WTC11 (cell line): Measurements from ENCODE around the gene CCDC17. TPM values are rescaled to one million over a fixed set of nuclear protein-coding genes. Genes with fewer than 3 reads are reported as not detected.
"Not testable (repeated sequence)": the region's sequence is repeated elsewhere in the genome, so short reads cannot be mapped to it uniquely, and the experiment has no call there.

ENCODE experiments used
- ATAC-seq: fragments of 200-7000 bp; cut with Tn5 transposase; 2 replicates; pipeline ENCODE4 v1.10.0; 2021; ENCODE audit warnings: mild to moderate bottlenecking, moderate library complexity
- CTCF ChIA-PET: fragments of 300-600 bp; sonication (Branson Sonifier 250); formaldehyde crosslinking; loops from one replicate; lab custom pipeline; 2021; ENCODE audit warnings: antibody characterized with exemption; lab: Charles Lee
- POLR2A ChIA-PET: fragments of 350-600 bp; sonication (Branson Sonifier 250); formaldehyde crosslinking; loops from one replicate; lab custom pipeline; 2021; ENCODE audit warnings: antibody characterized with exemption; lab: Charles Lee
- DNase-seq: peaks from one replicate; pipeline ENCODE4 v3.0.0; 2021; ENCODE audit warnings: low spot score
- H3K27ac Mint-ChIP-seq: 2 replicates; pipeline ENCODE4 v1.8.0; 2021; ENCODE audit warnings: mixed read lengths
- H3K27me3 Mint-ChIP-seq: 2 replicates; pipeline ENCODE4 v1.8.0; 2021; ENCODE audit warnings: low read depth, mild to moderate bottlenecking, moderate library complexity, mixed read lengths
- H3K36me3 Mint-ChIP-seq: 2 replicates; pipeline ENCODE4 v1.8.0; 2021; ENCODE audit warnings: mixed read lengths
- H3K4me1 Mint-ChIP-seq: 2 replicates; pipeline ENCODE4 v1.8.0; 2022; ENCODE audit warnings: mixed read lengths
- H3K4me3 Mint-ChIP-seq: 2 replicates; pipeline ENCODE4 v1.8.0; 2021; ENCODE audit warnings: mild to moderate bottlenecking, moderate library complexity, mixed read lengths
- H3K9me3 Mint-ChIP-seq: 2 replicates; pipeline ENCODE4 v1.8.0; 2021; ENCODE audit warnings: mixed read lengths
- CREB1 ChIP-seq: sonication (generic); formaldehyde crosslinking; IDR thresholded peaks from 2 replicates; pipeline ENCODE4 v1.8.0; 2023; ENCODE audit warnings: mild to moderate bottlenecking, missing genetic modification reagents
- E2F4 ChIP-seq: sonication (generic); formaldehyde crosslinking; IDR thresholded peaks from 2 replicates; pipeline ENCODE4 v1.8.1; 2022; ENCODE audit warnings: low read depth, mild to moderate bottlenecking, moderate library complexity, missing genetic modification reagents, borderline replicate concordance
- ELF4 ChIP-seq: sonication (generic); formaldehyde crosslinking; IDR thresholded peaks from 2 replicates; pipeline ENCODE4 v1.8.1; 2022; ENCODE audit warnings: low read depth, mild to moderate bottlenecking, moderate library complexity, missing genetic modification reagents
- FOXP1 ChIP-seq: sonication (generic); formaldehyde crosslinking; IDR thresholded peaks from 2 replicates; pipeline ENCODE4 v1.8.0; 2022; ENCODE audit warnings: missing genetic modification reagents, mild to moderate bottlenecking, moderate library complexity, borderline replicate concordance
- GABPB1 ChIP-seq: sonication (generic); formaldehyde crosslinking; IDR thresholded peaks from 2 replicates; pipeline ENCODE4 v1.8.1; 2023; ENCODE audit warnings: mild to moderate bottlenecking, missing genetic modification reagents
- HMGA2 ChIP-seq: fragments of 250-450 bp; sonication (Bioruptor Pico); IDR thresholded peaks from 2 replicates; pipeline ENCODE4 v1.4.0; 2021; ENCODE audit warnings: mild to moderate bottlenecking, moderate library complexity
- IRF1 ChIP-seq: sonication (generic); formaldehyde crosslinking; IDR thresholded peaks from 2 replicates; pipeline ENCODE4 v1.8.0; 2023; ENCODE audit warnings: missing genetic modification reagents
- JUN ChIP-seq: sonication (generic); formaldehyde crosslinking; IDR thresholded peaks from 2 replicates; pipeline ENCODE4 v1.8.0; 2023; ENCODE audit warnings: mild to moderate bottlenecking, missing genetic modification reagents
- NFE2L1 ChIP-seq: sonication (generic); formaldehyde crosslinking; IDR thresholded peaks from 2 replicates; pipeline ENCODE4 v1.8.1; 2023; ENCODE audit warnings: missing genetic modification reagents
- PRRX2 ChIP-seq: fragments of 250-450 bp; sonication (Bioruptor Pico); IDR thresholded peaks from 2 replicates; pipeline ENCODE4 v1.8.0; 2021; ENCODE audit warnings: mild to moderate bottlenecking
- RELA ChIP-seq: sonication (generic); formaldehyde crosslinking; IDR thresholded peaks from 2 replicates; pipeline ENCODE4 v1.8.1; 2022; ENCODE audit warnings: missing genetic modification reagents, mild to moderate bottlenecking, borderline replicate concordance
- SOX15 ChIP-seq: fragments of 250-450 bp; sonication (Bioruptor Pico); IDR thresholded peaks from 2 replicates; pipeline ENCODE4 v1.9.0; 2021; ENCODE audit warnings: mild to moderate bottlenecking
- TEAD1 ChIP-seq: sonication (generic); formaldehyde crosslinking; IDR thresholded peaks from 2 replicates; pipeline ENCODE4 v1.8.0; 2022; ENCODE audit warnings: mild to moderate bottlenecking, missing genetic modification reagents
- ZBTB43 ChIP-seq: sonication (generic); formaldehyde crosslinking; IDR thresholded peaks from 2 replicates; pipeline ENCODE4 v1.8.1; 2023; ENCODE audit warnings: mild to moderate bottlenecking, missing genetic modification reagents
- ZNF121 ChIP-seq: sonication (generic); formaldehyde crosslinking; IDR thresholded peaks from 2 replicates; pipeline ENCODE4 v1.8.0; 2023; ENCODE audit warnings: missing genetic modification reagents
- ZNF416 ChIP-seq: fragments of 250-450 bp; sonication (Bioruptor Pico); IDR thresholded peaks from 2 replicates; pipeline ENCODE4 v1.9.0; 2021; ENCODE audit warnings: mild to moderate bottlenecking, inconsistent platforms
- ZNF425 ChIP-seq: fragments of 250-450 bp; sonication (Bioruptor Pico); conservative IDR thresholded peaks from 2 replicates; pipeline ENCODE4 v1.9.0; 2021; ENCODE audit warnings: mild to moderate bottlenecking
- total RNA-seq: library from RNA; stranded (reverse); gene quantifications from 3 replicates; pipeline ENCODE4 v1.2.3, GENCODE V29; 2021
- TF ChIP-seq, protein P1 (sequence below): sonication (generic); formaldehyde crosslinking; IDR thresholded peaks from 2 replicates; pipeline ENCODE4 v1.8.1; 2023; ENCODE audit warnings: mild to moderate bottlenecking, missing genetic modification reagents, moderate library complexity
- TF ChIP-seq, protein P2 (sequence below): sonication (generic); formaldehyde crosslinking; IDR thresholded peaks from 2 replicates; pipeline ENCODE4 v1.8.0; 2022; ENCODE audit warnings: mild to moderate bottlenecking, missing genetic modification reagents
- TF ChIP-seq, protein P3 (sequence below): sonication (generic); formaldehyde crosslinking; IDR thresholded peaks from 2 replicates; pipeline ENCODE4 v1.8.0; 2022; ENCODE audit warnings: mild to moderate bottlenecking, missing genetic modification reagents

CCDC17 gene
- total RNA-seq, 1 experiment from 2014 or later = 3.5 TPM

GRCh38 chr1:45607404-45608074 lies 16.3 kb downstream of the CCDC17 start (continued):
- TF ChIP-seq, protein P1, sequence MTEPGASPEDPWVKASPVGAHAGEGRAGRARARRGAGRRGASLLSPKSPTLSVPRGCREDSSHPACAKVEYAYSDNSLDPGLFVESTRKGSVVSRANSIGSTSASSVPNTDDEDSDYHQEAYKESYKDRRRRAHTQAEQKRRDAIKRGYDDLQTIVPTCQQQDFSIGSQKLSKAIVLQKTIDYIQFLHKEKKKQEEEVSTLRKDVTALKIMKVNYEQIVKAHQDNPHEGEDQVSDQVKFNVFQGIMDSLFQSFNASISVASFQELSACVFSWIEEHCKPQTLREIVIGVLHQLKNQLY (CRISPR knock-in tag) = no peak
- TF ChIP-seq HMGA2 (CRISPR knock-in tag) (no peak), ZNF121 (CRISPR knock-in tag) (no peak), PRRX2 (CRISPR knock-in tag) (no peak)
- TF ChIP-seq, all 79 proteins: peak for 0

DNA sequence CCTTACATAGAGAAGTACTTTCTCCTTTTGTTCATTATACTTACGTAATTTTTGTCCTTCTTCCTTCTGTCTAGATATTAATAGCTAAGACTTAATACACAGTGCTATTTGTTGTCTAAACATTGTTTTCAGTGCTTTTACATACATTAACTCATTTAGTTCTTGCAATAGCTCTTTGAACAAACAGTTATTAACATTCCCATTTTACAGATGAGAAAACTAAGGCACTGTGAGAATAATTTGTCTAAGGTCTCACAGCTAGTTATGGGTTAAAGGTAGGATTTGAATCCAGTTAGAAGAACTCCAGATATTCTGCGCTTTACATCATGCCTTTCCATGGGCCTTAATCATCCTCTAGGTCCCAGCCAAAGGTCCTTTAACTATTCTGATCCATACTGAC lies 19.6 kb downstream of the CCDC17 start:
- ChIA-PET CTCF (no interaction called here), POLR2A (no interaction called here)
- no peaks in the 10 kb centered on the region for H3K9me3 Mint-ChIP-seq
- H3K4me1 Mint-ChIP-seq = peaks cover 26% of the 10 kb centered on the region
- H3K27ac Mint-ChIP-seq = peak overlapping the region; percentile 32; the same call in 1 of the 2 replicates
- H3K27me3 Mint-ChIP-seq = no peaks in the 10 kb centered on the region
- H3K36me3 Mint-ChIP-seq = peaks cover 73% of the 10 kb centered on the region
- TF ChIP-seq JUN (CRISPR knock-in tag) (no peak), SOX15 (CRISPR knock-in tag) (no peak), CREB1 (CRISPR knock-in tag) (no peak), ZBTB43 (CRISPR knock-in tag) (no peak), ZNF425 (CRISPR knock-in tag) (no peak), ZNF416 (CRISPR knock-in tag) (no peak), TEAD1 (CRISPR knock-in tag) (no peak), GABPB1 (CRISPR knock-in tag) (no peak), IRF1 (CRISPR knock-in tag) (no peak), ELF4 (CRISPR knock-in tag) (no peak), FOXP1 (no peak), E2F4 (CRISPR knock-in tag) (no peak), NFE2L1 (CRISPR knock-in tag) (no peak), RELA (CRISPR knock-in tag) (no peak)
- TF ChIP-seq, protein P2, sequence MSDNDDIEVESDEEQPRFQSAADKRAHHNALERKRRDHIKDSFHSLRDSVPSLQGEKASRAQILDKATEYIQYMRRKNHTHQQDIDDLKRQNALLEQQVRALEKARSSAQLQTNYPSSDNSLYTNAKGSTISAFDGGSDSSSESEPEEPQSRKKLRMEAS (CRISPR knock-in tag) = no peak
- TF ChIP-seq, protein P3, sequence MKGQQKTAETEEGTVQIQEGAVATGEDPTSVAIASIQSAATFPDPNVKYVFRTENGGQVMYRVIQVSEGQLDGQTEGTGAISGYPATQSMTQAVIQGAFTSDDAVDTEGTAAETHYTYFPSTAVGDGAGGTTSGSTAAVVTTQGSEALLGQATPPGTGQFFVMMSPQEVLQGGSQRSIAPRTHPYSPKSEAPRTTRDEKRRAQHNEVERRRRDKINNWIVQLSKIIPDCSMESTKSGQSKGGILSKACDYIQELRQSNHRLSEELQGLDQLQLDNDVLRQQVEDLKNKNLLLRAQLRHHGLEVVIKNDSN (CRISPR knock-in tag) = no peak
- DNase-seq = no peak
- ATAC-seq = no peak
- no peak overlapping the region for H3K4me3 Mint-ChIP-seq

GRCh38 chr1:45596765-45597164 lies 27.1 kb downstream of the CCDC17 start:
- H3K36me3 Mint-ChIP-seq = peaks cover 63% of the 10 kb centered on the region
- H3K27ac Mint-ChIP-seq, POLR2A ChIA-PET: not testable (repeated sequence)

More at GRCh38 chr1:45596765-45597164, 27.1 kb downstream of the CCDC17 start:
- CTCF ChIA-PET = interaction anchor here (0.6 kb wide), 1 partner anchor 26 kb away, joined by 4 read pairs; no protein-coding TSS in a partner anchor
- H3K9me3 Mint-ChIP-seq, H3K27me3 Mint-ChIP-seq, H3K4me3 Mint-ChIP-seq, DNase-seq, ATAC-seq: not testable (repeated sequence)
- H3K4me1 Mint-ChIP-seq = peaks cover 35% of the 10 kb centered on the region
